NOMO-1 treated with dmso at 0.1 percent for 144 hours (cell line): Measurements from ENCODE around the gene LRRC49.
"Not testable (repeated sequence)": the region's sequence is repeated elsewhere in the genome, so short reads cannot be mapped to it uniquely, and the experiment has no call there.

Source experiments
- DNase-seq: peaks from one replicate; lab custom pipeline; 2025; ENCODE audit not compliant: unreplicated experiment; lab: John Stamatoyannopoulos, UW

LRRC49 gene

GRCh38 chr15:70923311-70924080, 30.9 kb downstream of the LRRC49 start:
- no peak for DNase-seq

GRCh38 chr15:70926914-70927313, 34.3 kb downstream of the LRRC49 start:
- not testable (repeated sequence) for DNase-seq

GRCh38 chr15:70931821-70932220, 39.2 kb downstream of the LRRC49 start:
- no peak for DNase-seq

GRCh38 chr15:70932397-70932796, 39.8 kb downstream of the LRRC49 start:
- DNase-seq, result no peak

- DNase-seq, result no peak
These were observed 40.8 kb downstream of the LRRC49 start for GRCh38 chr15:70933411-70933810.

GRCh38 chr15:70935631-70936030, 43.0 kb downstream of the LRRC49 start:
- no peak for DNase-seq

- no peak for DNase-seq
These were observed 43.7 kb downstream of the LRRC49 start for GRCh38 chr15:70936326-70936725.

GRCh38 chr15:70943285-70943684, 50.7 kb downstream of the LRRC49 start:
- not testable (repeated sequence) for DNase-seq

GRCh38 chr15:70947351-70948335, 55.0 kb downstream of the LRRC49 start:
- no peak for DNase-seq

- DNase-seq, result no peak
These were observed 58.3 kb downstream of the LRRC49 start for GRCh38 chr15:70950953-70951352.

- no peak for DNase-seq
These were observed 61.5 kb downstream of the LRRC49 start for GRCh38 chr15:70954171-70954570.

- no peak for DNase-seq
These were observed 62.1 kb downstream of the LRRC49 start for GRCh38 chr15:70954733-70955132.

GRCh38 chr15:70955151-70955550, 62.5 kb downstream of the LRRC49 start:
- no peak for DNase-seq

- DNase-seq, result no peak
These were observed 63.8 kb downstream of the LRRC49 start for GRCh38 chr15:70956201-70956995.

GRCh38 chr15:70962084-70962483, 69.5 kb downstream of the LRRC49 start:
- no peak for DNase-seq

- DNase-seq, result no peak
These were observed 70.6 kb downstream of the LRRC49 start for GRCh38 chr15:70963199-70963598.

GRCh38 chr15:70964058-70964457, 71.4 kb downstream of the LRRC49 start:
- no peak for DNase-seq

GRCh38 chr15:70964686-70965085, 72.1 kb downstream of the LRRC49 start:
- DNase-seq, result no peak

- no peak for DNase-seq
These were observed 75.0 kb downstream of the LRRC49 start for GRCh38 chr15:70967646-70968045.

- no peak for DNase-seq
These were observed 81.6 kb downstream of the LRRC49 start for GRCh38 chr15:70974004-70974832.
